H1 (cell line): ENCODE results near the gene HEXIM2. TPM values are rescaled to one million over a fixed set of nuclear protein-coding genes. Genes with fewer than 3 reads are reported as not detected.

Experiments used
- CTCF ChIA-PET: fragments of 300-600 bp; sonication (Branson Sonifier 250); formaldehyde crosslinking; loops from one replicate; lab custom pipeline; 2021; ENCODE audit not compliant: partially characterized antibody; lab: Charles Lee
- POLR2A ChIA-PET: fragments of 300-600 bp; sonication (Branson Sonifier 250); formaldehyde crosslinking; loops from one replicate; lab custom pipeline; 2021; ENCODE audit warnings: inconsistent platforms; ENCODE audit not compliant: partially characterized antibody; lab: Charles Lee
- DNase-seq, 2 experiments: peaks; one replicate each; pipeline versions ENCODE4 v3.0.0 to v3.0.0-alpha.2; 2010 to 2022; ENCODE audit warnings: low spot score in 2 of 2, low read depth in 1 of 2, mixed read lengths in 1 of 2
- FAIRE-seq: peaks from 2 replicates; lab custom pipeline; 2011; peaks lifted over from hg19 to GRCh38; lab: Jason Lieb, UNC
- H2AFZ ChIP-seq: 2 replicates; pipeline ENCODE4 v1.8.1; 2012; ENCODE audit warnings: low read length, inconsistent platforms
- H2AK5ac ChIP-seq: 2 replicates; pipeline ENCODE4 v1.6.1; 2013; ENCODE audit warnings: low read depth, low read length
- H2BK120ac ChIP-seq: replicated peaks from 2 replicates; pipeline ENCODE3; 2013; ENCODE audit warnings: low read depth, low read length, inconsistent platforms
- H2BK12ac ChIP-seq: 2 replicates; pipeline ENCODE4 v1.6.1; 2013; ENCODE audit warnings: low read depth, low read length
- H2BK15ac ChIP-seq: 2 replicates; pipeline ENCODE4 v1.6.1; 2013; ENCODE audit warnings: low read length
- H2BK20ac ChIP-seq: 2 replicates; pipeline ENCODE4 v1.6.1; 2013; ENCODE audit warnings: low read length
- H2BK5ac ChIP-seq: 2 replicates; pipeline ENCODE4 v1.6.1; 2013; ENCODE audit warnings: low read depth, low read length
- H3K14ac ChIP-seq: 2 replicates; pipeline ENCODE4 v1.6.1; 2013; ENCODE audit warnings: inconsistent platforms; ENCODE audit not compliant: insufficient read length
- H3K18ac ChIP-seq: 2 replicates; pipeline ENCODE4 v1.6.1; 2013; ENCODE audit warnings: low read length; ENCODE audit errors: extremely low read depth
- H3K23ac ChIP-seq: 2 replicates; pipeline ENCODE4 v1.6.1; 2013; ENCODE audit warnings: inconsistent platforms; ENCODE audit not compliant: insufficient read length
- H3K23me2 ChIP-seq: 2 replicates; pipeline ENCODE4 v1.6.1; 2013; ENCODE audit warnings: low read depth, low read length
- H3K27ac ChIP-seq: 2 replicates; pipeline ENCODE4 v1.6.1; 2011; ENCODE audit warnings: low read depth, low read length, inconsistent platforms
- H3K27me3 ChIP-seq, 4 experiments: replicated peaks in 1 of 4; 1 replicate in 1 of 4; 2 replicates in 3 of 4; pipeline versions ENCODE4 v1.6.1 to v1.8.1; 2011 to 2013; ENCODE audit warnings: low read length in 3 of 4, mild to moderate bottlenecking in 3 of 4, inconsistent platforms in 2 of 4, mixed read lengths in 2 of 4, moderate library complexity in 1 of 4; ENCODE audit not compliant: control insufficient read depth in 3 of 4, insufficient read depth in 3 of 4; ENCODE audit errors: extremely low read depth in 1 of 4
- H3K36me3 ChIP-seq, 4 experiments: 2 replicates each; pipeline versions ENCODE4 v1.6.1 to v1.8.1; 2011 to 2013; ENCODE audit warnings: mild to moderate bottlenecking in 4 of 4, low read length in 3 of 4, moderate library complexity in 2 of 4, control low read depth in 1 of 4, inconsistent platforms in 1 of 4; ENCODE audit not compliant: insufficient read depth in 4 of 4, control insufficient read depth in 2 of 4
- H3K4ac ChIP-seq: replicated peaks from 2 replicates; pipeline ENCODE3; 2013; ENCODE audit warnings: low read length, low read depth, mixed read lengths, inconsistent platforms; ENCODE audit not compliant: insufficient read length
- H3K4me1 ChIP-seq, 4 experiments: replicated peaks in 1 of 4; 1 replicate in 1 of 4; 2 replicates in 3 of 4; pipeline versions ENCODE4 v1.6.1 to v1.8.1; 2011 to 2013; ENCODE audit warnings: low read length in 3 of 4, inconsistent platforms in 2 of 4, mixed read lengths in 1 of 4; ENCODE audit not compliant: insufficient read depth in 4 of 4, control insufficient read depth in 3 of 4
- H3K4me2 ChIP-seq, 2 experiments: 2 replicates each; pipeline versions ENCODE4 v1.6.1 to v1.8.1; 2011 to 2013; ENCODE audit warnings: low read depth in 2 of 2, low read length in 2 of 2, control low read depth in 1 of 2, inconsistent platforms in 1 of 2, mild to moderate bottlenecking in 1 of 2; ENCODE audit not compliant: insufficient read depth in 1 of 2
- H3K4me3 ChIP-seq, 4 experiments: fragments of 200-600, 300-600 bp in 1 of 4; sonication (generic), shearing (Covaris generic), sonication (Bioruptor Twin) in 1 of 4; 2 replicates each; pipeline versions ENCODE4 v1.5.1 to v1.8.1; 2011 to 2016; ENCODE audit warnings: low read length in 4 of 4, low read depth in 3 of 4, control low read depth in 2 of 4, inconsistent platforms in 2 of 4, mild to moderate bottlenecking in 2 of 4, mixed read lengths in 1 of 4, moderate library complexity in 1 of 4; ENCODE audit not compliant: insufficient read depth in 2 of 4; ENCODE audit errors: extremely low read depth in 1 of 4
- H3K56ac ChIP-seq: replicated peaks from 2 replicates; pipeline ENCODE3; 2013; ENCODE audit warnings: low read depth, mild to moderate bottlenecking, mixed read lengths, low read length, inconsistent platforms; ENCODE audit not compliant: insufficient read length
- H3K79me1 ChIP-seq: 2 replicates; pipeline ENCODE4 v1.6.1; 2013; ENCODE audit warnings: low read depth, low read length, control low read depth
- H3K79me2 ChIP-seq, 2 experiments: 2 replicates each; pipeline versions ENCODE4 v1.6.1 to v1.8.1; 2012 to 2013; ENCODE audit warnings: low read length in 2 of 2, mild to moderate bottlenecking in 2 of 2, inconsistent platforms in 1 of 2; ENCODE audit not compliant: insufficient read depth in 2 of 2, control insufficient read depth in 1 of 2
- H3K9ac ChIP-seq, 4 experiments: replicated peaks in 1 of 4; 1 replicate in 1 of 4; 2 replicates in 3 of 4; pipeline versions ENCODE4 v1.6.1 to v1.8.1; 2011 to 2013; ENCODE audit warnings: low read depth in 3 of 4, low read length in 3 of 4, control low read depth in 2 of 4, mild to moderate bottlenecking in 2 of 4, moderate library complexity in 2 of 4, inconsistent platforms in 1 of 4; ENCODE audit errors: extremely low read depth in 1 of 4
- H3K9me3 ChIP-seq, 2 experiments: 2 replicates each; pipeline versions ENCODE4 v1.6.1 to v1.8.1; 2012 to 2013; ENCODE audit warnings: mild to moderate bottlenecking in 2 of 2, moderate library complexity in 2 of 2, control low read depth in 1 of 2, inconsistent platforms in 1 of 2, low read depth in 1 of 2, low read length in 1 of 2, mixed read lengths in 1 of 2; ENCODE audit not compliant: insufficient read depth in 2 of 2
- H4K20me1 ChIP-seq, 2 experiments: replicated peaks in 1 of 2; 2 replicates each; pipeline versions ENCODE3 to v1.8.1; 2011 to 2013; ENCODE audit warnings: inconsistent platforms in 2 of 2, low read length in 2 of 2, mild to moderate bottlenecking in 1 of 2; ENCODE audit not compliant: insufficient read depth in 2 of 2, control insufficient read depth in 1 of 2
- H4K5ac ChIP-seq: 2 replicates; pipeline ENCODE4 v1.6.1; 2013; ENCODE audit warnings: low read length, low read depth, mixed read lengths, inconsistent platforms; ENCODE audit not compliant: insufficient read length
- H4K8ac ChIP-seq: 2 replicates; pipeline ENCODE4 v1.8.0; 2013; ENCODE audit warnings: mild to moderate bottlenecking, moderate library complexity, low read length, inconsistent platforms; ENCODE audit not compliant: insufficient read depth; ENCODE audit errors: extremely low read depth
- H4K91ac ChIP-seq: replicated peaks from 2 replicates; pipeline ENCODE3; 2013; ENCODE audit warnings: low read length, mixed read lengths, inconsistent platforms; ENCODE audit not compliant: insufficient read length
- ATF3 ChIP-seq: IDR thresholded peaks from 2 replicates; pipeline ENCODE4 v1.6.1; 2011; ENCODE audit warnings: low read depth, mild to moderate bottlenecking, low read length; ENCODE audit not compliant: insufficient read depth
- BACH1 ChIP-seq: IDR thresholded peaks from 2 replicates; pipeline ENCODE4 v1.6.1; 2012; ENCODE audit warnings: low read length, improper control_type of control experiment
- BRCA1 ChIP-seq: IDR thresholded peaks from 2 replicates; pipeline ENCODE4 v1.6.1; 2012; ENCODE audit warnings: low read depth, low read length, improper control_type of control experiment
- E2F6 ChIP-seq: IDR thresholded peaks from 2 replicates; pipeline ENCODE4 v1.6.1; 2012; ENCODE audit warnings: inconsistent platforms
- GTF2F1 ChIP-seq: IDR thresholded peaks from 2 replicates; pipeline ENCODE4 v1.6.1; 2012; ENCODE audit warnings: low read depth, low read length, improper control_type of control experiment, borderline replicate concordance
- MAX ChIP-seq: IDR thresholded peaks from 2 replicates; pipeline ENCODE4 v1.6.1; 2012; ENCODE audit warnings: inconsistent platforms
- POU5F1 ChIP-seq: IDR thresholded peaks from 2 replicates; pipeline ENCODE4 v1.6.1; 2011; ENCODE audit warnings: low read depth, mild to moderate bottlenecking, low read length, moderate library complexity
- RBBP5 ChIP-seq: IDR thresholded peaks from 2 replicates; pipeline ENCODE4 v1.7.1; 2012; ENCODE audit warnings: low read depth, mild to moderate bottlenecking, inconsistent platforms, low read length, moderate library complexity, borderline replicate concordance
- RNF2 ChIP-seq: fragments of 200-900, 300-1000 bp; sonication (generic); IDR thresholded peaks from 2 replicates; pipeline ENCODE4 v1.7.1; 2016; ENCODE audit warnings: borderline replicate concordance, low read depth, mild to moderate bottlenecking, antibody characterized with exemption, low read length; ENCODE audit not compliant: poor library complexity, severe bottlenecking; ENCODE audit errors: missing control alignments
- SIX5 ChIP-seq: IDR thresholded peaks from 2 replicates; pipeline ENCODE4 v1.6.1; 2011; ENCODE audit warnings: mild to moderate bottlenecking, low read depth, low read length
- SUZ12 ChIP-seq: fragments of 200-600 bp; sonication (generic); IDR thresholded peaks from 2 replicates; pipeline ENCODE4 v1.6.1; 2012; ENCODE audit warnings: mild to moderate bottlenecking, inconsistent platforms, low read length, moderate library complexity, mixed read lengths
- WGBS, 2 experiments: shearing (Covaris generic) in 1 of 2; methylation state at CpG; one replicate each; pipeline versions ENCODE4 v1.1.6 to v1.1.7; 2013 to 2015; ENCODE audit warnings: low lambda C conversion rate in 2 of 2, mixed read lengths in 2 of 2, inconsistent platforms in 1 of 2, low coverage in 1 of 2, missing lambda C conversion rate in 1 of 2; ENCODE audit not compliant: insufficient replicate concordance in 2 of 2, insufficient coverage in 1 of 2, insufficient read length in 1 of 2; ENCODE audit errors: extremely low coverage in 1 of 2, missing lambda C conversion rate in 1 of 2; 5-methylcytosine and 5-hydroxymethylcytosine counted together
- polyA plus RNA-seq, 7 experiments: library from polyadenylated mRNA; depleted of rRNA in 3 of 7; stranded (reverse) in 5 of 7; unstranded in 2 of 7; fragments of >200 nt in 5 of 7; fragments of 200-250 nt in 2 of 7; gene quantifications; 1 replicate in 5 of 7; 2 replicates in 1 of 7; 4 replicates in 1 of 7; pipeline versions ENCODE4 v1.2.1 to v1.2.3, GENCODE V29; 2011 to 2013; ENCODE audit warnings: missing spikeins in 2 of 7, mixed read lengths in 2 of 7
- total RNA-seq: library from RNA; stranded (reverse); fragmentation: NEBNext Ultra II Directional; extraction: Animal tissue kit (Norgen Biotek cat#: 25700); gene quantifications from 2 replicates; pipeline ENCODE4 v1.2.1, GENCODE V29; 2021

HEXIM2 gene
- total and polyA plus RNA-seq, 2 of the 8 experiments (the other 6 are each of a cell fraction or from before 2014, with no cell fraction given): 7.5 to 13.2 TPM

GRCh38 chr17:45127207-45127547, 34.5 kb upstream of the HEXIM2 start:
- Histone ChIP-seq H3K4ac (peak overlapping the region; percentile 72), H2AK5ac (peak overlapping the region; percentile 58; the same call in 1 of the 2 replicates), H2BK12ac (peak overlapping the region; percentile 96; the same call in 1 of the 2 replicates), H3K56ac (no peak overlapping the region), H3K79me2 (no peaks in the 10 kb centered on the region), H3K14ac (peak overlapping the region; percentile 0), H3K4me2 (no peak overlapping the region), H3K27me3 (no peaks in the 10 kb centered on the region), H2AFZ (no peak overlapping the region), H3K27ac (0 out of 2 replicates have a peak overlapping the region, but pooled peaks have one; percentile 38), H2BK15ac (no peak overlapping the region), H3K4me3 (no peak overlapping the region), H2BK20ac (peak overlapping the region; percentile 55; the same call in 1 of the 2 replicates), H3K4me1 (peaks cover 0 to 20% (median 11%) of the 10 kb centered on the region in 4 experiments; a peak in 5 of 7 replicates), H3K9ac (no peak overlapping the region; a peak in 1 of 7 replicates), H3K23ac (no peak overlapping the region), H3K23me2 (peaks cover 2% of the 10 kb centered on the region; the same call in 1 of the 2 replicates), H2BK120ac (no peak overlapping the region), H3K18ac (peak overlapping the region; percentile 83), H4K5ac (peak overlapping the region; percentile 55), H3K79me1 (no peaks in the 10 kb centered on the region), H3K36me3 (no peaks in the 10 kb centered on the region), H4K91ac (peak overlapping the region; percentile 100), H2BK5ac (peak overlapping the region; percentile 97), H4K8ac (peak overlapping the region; percentile 74; the same call in 1 of the 2 replicates), H4K20me1 (peaks cover 5 to 11% of the 10 kb centered on the region in 2 experiments), H3K9me3 (no peaks in the 10 kb centered on the region)
- DNase-seq (no peak), FAIRE-seq (no peak)
- CTCF ChIA-PET: interaction anchor here (0.7 to 8.7 kb wide), 11 partner anchors 8 to 109 kb away, joined by 3 to 69 read pairs (median 4); partner anchors contain the start of gene ACBD4
- POLR2A ChIA-PET: interaction anchor here (1.0 to 15.8 kb wide), 4 partner anchors 11 to 34 kb away, joined by 3 to 185 read pairs (median 6); partner anchors contain the start of genes HEXIM1 and HEXIM2
- 95% methylated on average over 8 of the region's 8 CpGs; no CpG with 5 or more reads in 1 of the 2 experiments for WGBS, 2 experiments
- TF ChIP-seq E2F6: no peak
- TF ChIP-seq SUZ12: no peak
- no peak for TF ChIP-seq ATF3
- no peak for TF ChIP-seq BACH1
- no peak for TF ChIP-seq RNF2
- no peak for TF ChIP-seq MAX
- no peak for TF ChIP-seq RBBP5
- no peak for TF ChIP-seq SIX5
- TF ChIP-seq GTF2F1: no peak
- no peak for TF ChIP-seq BRCA1
- TF ChIP-seq POU5F1: no peak
